ENCODE results near the gene COL5A1. TPM values are rescaled to one million over a fixed set of nuclear protein-coding genes. Genes with fewer than 3 reads are reported as not detected.

COL5A1 gene
- total RNA-seq, 1 experiment from 2014 or later, result 9.5 TPM

- Mint-ChIP-seq H3K9me3 (no peaks in the 10 kb centered on the region), H3K4me1 (peaks cover 2% of the 10 kb centered on the region in 2 experiments; a peak in 2 of 4 replicates), H3K27me3 (ENCODE audit: low read depth) (no peaks in the 10 kb centered on the region; the same call in 1 of the 2 replicates), H3K36me3 (ENCODE audit: insufficient read depth in 1 of 3, low read depth in 3 of 3) (no peaks in the 10 kb centered on the region), H3K27ac (no peak overlapping the region; a peak in 1 of 7 replicates), H3K4me3 (no peak overlapping the region)
- H3K79me1 ChIP-seq (ENCODE audit: insufficient read depth, low read depth, low read length, poor library complexity, severe bottlenecking), result no peaks in the 10 kb centered on the region
- H2AFZ ChIP-seq (ENCODE audit: low read length), result no peak overlapping the region
- H2AK5ac ChIP-seq (ENCODE audit: insufficient read length, low read length), result no peak overlapping the region
- H4K91ac ChIP-seq (ENCODE audit: insufficient read length, low read depth, low read length), result no peak overlapping the region
- TF ChIP-seq CTCF (conservative IDR thresholded peaks at IDR 0.05), result no peak
- H2BK15ac ChIP-seq (ENCODE audit: low read depth, low read length), result no peak overlapping the region
- no peak overlapping the region for H3K9ac ChIP-seq (ENCODE audit: extremely low read depth, insufficient read length, low read length)
- no peak overlapping the region for H4K8ac ChIP-seq (replicated peaks; ENCODE audit: insufficient read length, low read depth, low read length)
- H2BK12ac ChIP-seq (ENCODE audit: insufficient read length, low read depth, low read length), result no peak overlapping the region
- no peak overlapping the region for H3K4ac ChIP-seq (ENCODE audit: low read depth, low read length)
- no peak overlapping the region for H3K18ac ChIP-seq (ENCODE audit: insufficient read length, low read depth, low read length)
- H3K27ac ChIP-seq (ENCODE audit: insufficient read length, low read depth, low read length), result no peak overlapping the region
- no peak overlapping the region for H4K5ac ChIP-seq (ENCODE audit: insufficient read length, low read depth, low read length)
- H3K9me3 ChIP-seq (ENCODE audit: control insufficient read depth, low read depth, low read length), result no peaks in the 10 kb centered on the region
- H3K79me2 ChIP-seq (ENCODE audit: insufficient read depth, low read length), result no peaks in the 10 kb centered on the region
- no peak overlapping the region for H3K14ac ChIP-seq (ENCODE audit: insufficient read depth, low read length)
- H4K20me1 ChIP-seq (ENCODE audit: control insufficient read depth, insufficient read depth, insufficient read length), result no peaks in the 10 kb centered on the region
- H2BK5ac ChIP-seq (ENCODE audit: insufficient read length, low read length), result no peak overlapping the region
- no peak overlapping the region for H3K56ac ChIP-seq (ENCODE audit: insufficient read length, low read depth, low read length)
- H2BK120ac ChIP-seq (ENCODE audit: low read depth, low read length, poor library complexity, severe bottlenecking), result no peak overlapping the region
- DNase-seq, result no peak
- no peak overlapping the region for H3K4me2 ChIP-seq (ENCODE audit: insufficient read depth, insufficient read length, low read length)
- H3K4me1 ChIP-seq (ENCODE audit: insufficient read depth, low read length), result no peaks in the 10 kb centered on the region
- no peaks in the 10 kb centered on the region for H3K23me2 ChIP-seq (ENCODE audit: insufficient read length, low read depth, low read length, poor library complexity, severe bottlenecking)
- no peak overlapping the region for H3T11ph ChIP-seq (ENCODE audit: low read length)
- H3K27me3 ChIP-seq (ENCODE audit: insufficient read depth, low read length), result no peaks in the 10 kb centered on the region
- H2BK20ac ChIP-seq (ENCODE audit: low read depth, low read length, poor library complexity, severe bottlenecking), result no peak overlapping the region
- no peak overlapping the region for H3K23ac ChIP-seq (ENCODE audit: insufficient read length, low read depth, low read length)
- WGBS (ENCODE audit: extremely low coverage, insufficient read length, low lambda C conversion rate), result no CpG with 5 or more reads among the region's 13 CpGs
Observed at GRCh38 chr9:134777153-134777552, 135.6 kb downstream of the COL5A1 start.
